NCI-H345 treated with DMSO at 0.1 percent for 48 hours (cell line): Measurements from ENCODE around the gene SLC43A2.

Experiments used
- DNase-seq: peaks from one replicate; lab custom pipeline; 2025; ENCODE audit not compliant: unreplicated experiment; lab: John Stamatoyannopoulos, UW

SLC43A2 gene

DNA sequence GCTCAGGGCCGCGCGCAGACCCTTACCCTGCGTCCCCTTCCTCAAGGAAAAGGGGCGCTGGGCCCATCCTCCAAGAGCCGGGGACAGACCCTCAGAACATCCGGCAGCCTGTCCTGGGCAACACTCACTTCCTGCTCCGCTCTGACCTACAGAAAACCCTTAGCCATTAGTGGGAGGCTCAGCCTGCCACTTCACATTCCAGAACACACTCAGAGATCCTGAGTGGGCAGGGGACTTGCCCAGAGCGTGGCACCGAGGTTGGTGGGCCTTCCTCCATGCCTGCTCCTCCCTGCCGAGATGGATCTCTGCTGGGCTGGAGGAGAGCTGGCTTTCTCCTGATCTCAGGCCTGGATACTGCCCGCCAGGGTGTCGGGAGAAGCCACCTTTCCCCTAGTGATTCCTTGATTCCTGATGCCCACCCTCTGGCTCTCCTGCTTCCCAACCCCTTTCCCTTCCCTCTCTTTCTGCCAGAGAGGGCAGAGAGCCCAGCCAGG is 15.4 kb upstream of the SLC43A2 start:
- DNase-seq = no peak

DNA sequence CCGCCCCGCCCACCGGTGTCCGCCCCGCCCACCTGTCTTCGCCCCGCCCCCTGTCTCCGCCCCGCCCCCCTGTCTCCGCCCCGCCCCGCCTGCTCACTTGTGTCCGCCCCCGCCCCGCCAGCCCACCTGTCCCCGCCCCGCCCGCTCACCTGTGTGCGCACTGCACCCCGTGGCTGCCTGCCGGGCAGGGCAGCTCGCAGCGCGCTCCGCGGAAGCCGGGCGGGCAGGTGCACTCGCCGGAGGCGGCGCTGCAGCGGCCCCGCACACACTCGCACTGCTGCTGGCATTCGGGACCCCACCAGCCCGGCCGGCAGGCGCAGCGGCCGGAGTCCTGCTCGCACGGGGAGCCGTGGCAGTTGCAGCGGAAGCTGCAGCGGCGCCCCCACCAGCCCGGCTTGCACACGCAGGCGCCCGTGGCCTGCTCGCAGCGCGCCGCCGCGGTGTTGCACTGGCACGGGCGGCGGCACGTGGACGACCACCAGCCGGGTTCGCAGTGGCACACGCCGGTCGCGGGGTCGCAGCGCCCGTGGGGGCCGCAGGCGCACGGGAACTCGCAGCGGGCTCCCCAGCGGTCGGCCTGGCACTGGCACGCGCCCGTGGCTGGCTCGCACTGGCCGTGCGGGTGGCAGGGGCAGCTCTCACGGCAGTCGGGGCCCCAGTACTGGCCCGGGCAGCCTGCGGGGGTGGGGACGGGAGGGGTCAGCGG is 14.8 kb upstream of the SLC43A2 start:
- DNase-seq = no peak

DNA sequence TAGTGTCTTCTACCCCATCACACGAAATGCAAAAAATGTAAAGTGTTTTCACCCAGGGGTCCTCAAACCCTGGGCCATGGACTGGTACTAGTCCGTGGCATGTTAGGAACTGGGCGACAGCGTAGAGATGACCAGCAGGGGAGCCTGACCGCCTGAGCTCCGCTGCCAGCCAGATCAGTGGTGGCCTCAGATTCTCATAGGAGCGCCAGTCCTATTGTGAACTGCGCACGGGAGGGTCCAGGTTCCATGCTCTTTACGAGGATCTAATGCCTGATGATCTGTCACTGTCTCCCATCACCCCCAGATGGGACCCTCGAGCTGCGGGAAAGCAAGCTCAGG is 12.4 kb upstream of the SLC43A2 start:
- DNase-seq = no peak

DNA sequence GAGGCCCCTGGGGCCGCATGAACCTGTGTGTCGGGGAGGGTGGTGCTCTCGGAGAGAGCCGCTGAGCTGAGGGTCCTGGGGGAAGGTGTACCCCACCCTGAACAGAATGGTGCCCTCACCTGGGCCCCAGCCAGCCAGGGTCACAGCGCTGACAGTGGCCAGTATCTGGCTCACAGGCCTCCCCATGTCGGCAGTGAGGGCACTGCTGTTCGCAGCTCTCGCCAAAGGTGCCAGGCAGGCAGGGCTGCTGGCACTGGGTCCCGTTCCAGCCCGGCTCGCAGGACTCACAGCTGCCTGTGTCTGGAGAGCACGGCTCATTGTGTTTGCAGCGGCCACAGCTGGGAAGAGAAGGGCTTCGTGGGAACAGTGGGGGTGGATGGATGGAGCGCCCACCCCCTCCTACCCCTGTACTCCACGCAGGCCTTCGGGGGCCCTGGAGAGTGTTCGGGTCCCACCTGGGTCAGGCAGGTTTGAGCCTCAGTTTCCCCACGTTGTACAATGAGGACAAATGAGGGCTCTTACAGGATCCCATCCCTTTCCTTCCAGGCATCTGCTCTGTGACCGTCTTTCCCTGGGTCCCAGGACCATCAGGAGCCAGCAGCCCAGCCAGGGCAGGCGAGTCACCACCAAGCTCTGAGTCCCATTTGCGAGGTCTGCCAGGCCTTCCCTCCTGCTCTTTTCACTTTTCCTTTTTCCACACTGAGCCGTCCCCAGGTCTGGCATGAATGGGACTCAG is 11.9 kb upstream of the SLC43A2 start:
- DNase-seq = no peak

DNA sequence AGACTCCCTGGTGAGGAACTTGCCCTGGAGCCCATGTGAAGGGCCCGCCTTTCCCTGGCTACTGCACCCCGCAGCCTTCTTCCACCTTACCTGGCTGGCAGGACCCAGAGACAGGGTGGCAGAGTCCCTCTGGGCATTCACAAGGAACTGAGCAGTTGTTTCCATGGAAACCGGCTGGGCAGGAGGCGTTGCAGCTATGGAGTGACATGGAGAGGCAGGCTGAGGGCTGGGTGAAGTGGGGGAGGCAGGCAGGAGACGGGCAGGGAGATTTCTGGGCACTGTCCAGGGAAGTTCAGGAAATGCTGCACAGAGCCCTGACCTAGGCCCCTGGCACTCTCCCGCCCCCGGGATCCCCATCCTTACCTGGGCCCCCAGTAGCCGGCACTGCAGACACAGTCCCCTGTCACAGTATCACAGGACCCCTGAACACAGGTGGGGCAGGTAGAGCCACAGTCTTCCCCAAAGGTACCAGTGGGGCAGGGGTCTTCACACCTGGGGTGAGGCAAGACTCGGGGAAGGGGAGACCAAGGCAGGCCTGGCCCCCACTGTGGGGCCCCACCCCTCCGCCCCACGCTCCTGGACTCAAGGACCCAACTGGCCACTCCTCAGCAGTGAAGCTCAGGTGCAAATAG is 11.0 kb upstream of the SLC43A2 start:
- no peak for DNase-seq

DNA sequence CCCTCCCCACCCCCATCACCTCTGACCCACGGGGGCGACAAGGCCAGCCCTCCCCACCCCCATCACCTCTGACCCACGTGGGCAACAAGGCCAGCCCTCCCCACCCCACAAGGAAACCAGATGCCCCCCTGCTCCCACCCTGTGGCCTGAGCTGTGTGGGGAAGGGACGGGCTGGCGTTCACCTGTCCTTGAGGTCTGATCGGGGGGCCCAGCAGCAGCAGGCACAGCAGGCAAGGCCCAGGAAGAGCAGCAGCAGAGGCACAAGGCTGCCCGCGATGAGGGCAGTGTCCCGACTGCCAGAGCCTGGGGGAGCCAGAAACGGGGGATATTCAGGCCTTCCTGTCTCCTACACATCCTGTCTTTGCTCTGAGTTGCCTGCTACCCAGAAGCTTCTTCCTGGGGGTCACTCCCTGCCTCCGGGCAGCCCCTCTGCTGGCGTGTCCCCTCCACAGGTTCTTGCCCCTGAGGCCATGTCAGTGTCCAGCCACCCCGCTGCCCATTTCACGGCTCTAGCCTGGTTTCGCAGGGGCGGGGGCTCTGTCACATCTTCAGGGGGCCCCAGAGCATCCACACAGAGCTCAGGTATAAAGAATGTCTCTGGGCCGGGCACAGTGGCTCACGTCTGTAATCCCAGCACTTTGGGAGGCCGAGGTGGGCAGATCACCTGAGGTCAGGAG is 10.1 kb upstream of the SLC43A2 start:
- no peak for DNase-seq

DNA sequence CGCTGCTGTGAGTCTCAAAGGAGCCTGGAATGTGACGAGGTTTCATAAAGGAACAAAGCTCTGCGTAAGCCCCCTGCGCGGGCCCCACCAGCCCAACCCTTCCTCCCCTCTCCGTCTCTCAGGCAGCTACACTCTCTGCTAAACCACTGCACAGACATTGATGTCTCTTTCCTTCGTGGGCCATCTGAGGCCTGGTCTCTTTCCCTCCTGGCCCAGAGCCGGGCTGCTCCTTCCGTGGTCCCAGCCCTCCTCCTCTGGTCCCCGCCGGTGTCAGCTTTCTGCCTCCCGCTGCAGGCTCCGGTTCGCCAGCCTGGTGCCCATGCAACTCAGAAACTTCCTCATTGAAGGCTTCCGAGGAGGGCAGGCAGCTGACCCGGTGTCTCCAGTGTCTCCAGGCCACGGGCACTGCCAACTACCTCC is 9.5 kb upstream of the SLC43A2 start:
- DNase-seq = no peak

DNA sequence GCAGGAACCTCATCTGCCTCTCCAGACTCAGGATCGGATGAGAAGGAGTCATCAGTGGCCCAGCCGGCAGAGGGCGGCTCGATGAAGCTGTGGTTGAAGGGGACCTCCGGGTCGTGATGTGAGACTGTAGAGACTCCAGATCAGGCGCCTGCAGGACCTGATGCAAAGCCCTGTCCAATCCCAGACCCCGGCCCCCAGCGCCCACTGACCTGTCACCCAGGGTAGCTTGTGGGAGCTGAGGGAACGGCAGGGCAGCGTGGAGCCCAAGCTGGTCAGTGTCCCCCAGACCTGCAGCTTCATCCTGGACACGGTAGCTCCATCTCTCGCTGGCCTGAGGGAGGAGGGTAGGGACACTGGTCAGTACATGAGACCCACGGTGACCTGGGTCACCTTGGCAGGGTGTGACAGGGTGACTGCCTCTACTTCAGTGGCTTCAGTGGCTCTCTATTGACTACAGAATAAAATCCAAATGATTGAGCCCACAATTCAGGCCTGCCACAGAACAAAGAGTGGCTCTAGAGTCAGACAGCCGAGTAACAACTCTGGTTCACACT is 8.2 kb upstream of the SLC43A2 start:
- no peak for DNase-seq

DNA sequence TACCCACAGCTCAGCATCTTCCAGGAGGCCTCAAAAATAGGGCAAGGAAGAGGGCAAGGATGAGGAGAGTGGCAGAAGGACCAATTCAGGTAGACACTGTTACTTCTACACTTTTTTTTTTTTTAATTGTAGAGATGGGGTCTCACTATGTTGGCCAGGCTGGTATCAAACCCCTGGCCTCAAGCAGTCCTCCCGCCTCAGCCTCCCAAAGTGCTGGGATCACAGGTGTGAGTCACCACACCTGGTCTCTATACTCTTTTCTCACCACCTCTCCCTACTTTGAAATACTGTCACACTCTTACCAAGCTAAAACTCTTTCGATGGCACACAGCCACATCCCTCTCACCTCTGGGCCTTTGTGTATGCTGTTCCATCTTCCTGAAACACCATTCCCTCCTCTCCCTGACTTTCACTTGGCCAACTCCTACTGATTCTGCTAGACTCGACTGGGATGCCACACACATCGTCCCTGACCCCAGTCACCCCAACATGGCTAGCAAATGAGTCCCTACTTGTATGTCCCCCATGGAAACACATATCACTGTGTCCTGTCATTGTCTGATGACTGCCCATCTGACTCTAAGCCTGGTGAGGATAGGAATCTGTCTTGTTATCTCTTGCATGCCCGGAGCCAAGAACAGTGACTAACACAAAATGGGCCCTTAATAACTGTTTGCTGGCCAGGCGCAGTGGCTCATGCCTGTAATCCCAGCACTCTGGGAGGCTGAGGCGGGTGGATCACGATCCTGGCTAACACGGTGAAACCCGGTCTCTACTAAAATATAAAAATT is 7.2 kb upstream of the SLC43A2 start:
- DNase-seq = no peak

DNA sequence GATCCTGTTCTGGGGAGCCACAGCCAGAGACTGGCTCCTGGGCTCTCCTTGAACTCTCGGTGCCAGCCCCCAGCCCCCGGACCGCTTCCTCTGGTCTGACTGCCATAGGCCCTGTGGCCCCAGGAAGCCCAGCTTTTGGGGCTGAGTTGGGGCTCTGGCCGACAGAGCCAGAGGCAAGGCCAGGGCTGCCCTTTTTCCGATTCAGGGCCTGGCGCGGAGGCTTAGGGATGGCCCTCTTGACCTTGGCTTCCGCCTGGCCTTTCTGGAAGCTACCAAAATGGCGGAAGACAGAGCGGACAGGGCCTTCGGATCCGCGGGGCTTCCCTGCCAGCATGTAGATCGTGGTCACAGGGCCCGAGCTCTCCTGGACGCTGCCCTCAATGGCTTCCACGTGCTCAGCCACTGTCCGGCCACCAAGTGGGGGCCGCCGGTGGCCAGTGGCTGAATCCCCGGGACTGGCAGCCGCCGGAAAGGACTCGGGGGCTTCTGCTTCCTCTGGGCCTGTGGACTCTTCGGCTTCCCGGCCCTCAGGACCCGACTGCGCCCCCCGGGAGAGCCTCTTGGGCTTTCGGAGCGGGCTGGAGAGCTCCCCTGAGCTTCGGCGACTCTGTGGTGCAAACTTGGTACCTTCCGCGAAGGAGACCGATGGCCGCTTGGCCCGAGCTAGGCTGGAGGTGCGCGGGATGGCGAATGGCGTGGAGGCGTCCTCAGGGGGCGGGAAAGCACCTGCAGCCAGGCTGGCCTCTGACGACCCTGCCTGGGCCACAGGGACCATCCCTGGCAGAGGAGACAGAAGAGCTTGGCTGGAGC is 6.4 kb upstream of the SLC43A2 start:
- no peak for DNase-seq

DNA sequence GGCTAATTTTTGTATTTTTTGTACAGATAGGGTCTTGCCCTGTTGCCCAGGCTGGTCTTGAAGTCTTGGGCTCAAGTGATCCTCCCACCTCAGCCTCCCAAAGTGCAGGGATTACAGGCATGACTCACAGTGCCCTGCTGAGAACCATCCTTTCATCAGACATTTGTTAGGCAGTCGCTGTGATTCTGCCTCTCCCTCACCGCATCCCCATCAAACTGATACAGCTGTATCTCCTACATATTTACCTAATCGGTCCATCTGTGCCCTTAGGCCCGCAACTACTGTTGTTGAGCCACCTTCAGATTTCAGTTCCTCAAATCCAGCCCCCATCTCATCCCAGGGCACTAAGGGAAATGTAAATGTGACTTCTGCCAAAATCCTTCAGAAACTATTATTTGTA is 2.0 kb upstream of the SLC43A2 start:
- no peak for DNase-seq

DNA sequence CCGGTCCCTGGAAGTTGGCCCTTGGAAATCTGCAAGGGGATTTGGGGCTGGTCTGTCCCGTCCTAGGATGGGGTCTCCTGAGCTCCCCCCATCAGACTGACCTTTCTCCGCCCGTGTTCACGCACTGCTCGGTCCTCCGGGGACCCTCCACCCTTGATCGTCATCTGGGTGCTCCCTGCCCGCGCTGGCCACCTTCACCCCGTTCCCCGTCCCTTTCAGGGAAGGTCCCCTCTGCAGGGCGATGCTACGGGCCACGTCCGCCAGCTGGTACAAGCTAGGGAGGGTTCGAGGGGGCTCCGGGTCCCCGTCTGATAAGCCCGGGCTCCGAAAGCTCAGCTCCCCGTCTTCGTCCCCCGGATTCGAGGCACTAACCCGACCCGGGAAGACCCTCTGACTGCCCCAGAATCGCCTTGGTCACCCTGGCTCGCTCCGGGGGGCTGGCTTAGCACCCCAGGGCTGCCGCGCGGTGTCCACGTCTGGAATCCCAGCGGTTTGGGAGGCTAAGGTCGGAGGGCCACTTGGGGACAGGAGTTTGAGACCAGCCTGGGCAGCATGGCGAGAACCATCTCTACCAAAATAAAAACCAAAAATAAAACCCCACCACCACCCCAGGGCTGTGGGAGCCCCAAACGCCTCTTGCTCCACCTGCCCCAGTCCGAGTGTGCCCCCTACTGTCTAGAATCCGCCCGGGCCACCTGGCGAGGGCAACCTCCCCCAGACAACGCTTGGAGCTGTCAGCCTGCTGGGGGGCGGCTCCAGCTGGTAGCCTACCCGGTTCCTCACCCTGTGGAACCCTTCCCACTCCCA is 1.1 kb upstream of the SLC43A2 start:
- DNase-seq = no peak

DNA sequence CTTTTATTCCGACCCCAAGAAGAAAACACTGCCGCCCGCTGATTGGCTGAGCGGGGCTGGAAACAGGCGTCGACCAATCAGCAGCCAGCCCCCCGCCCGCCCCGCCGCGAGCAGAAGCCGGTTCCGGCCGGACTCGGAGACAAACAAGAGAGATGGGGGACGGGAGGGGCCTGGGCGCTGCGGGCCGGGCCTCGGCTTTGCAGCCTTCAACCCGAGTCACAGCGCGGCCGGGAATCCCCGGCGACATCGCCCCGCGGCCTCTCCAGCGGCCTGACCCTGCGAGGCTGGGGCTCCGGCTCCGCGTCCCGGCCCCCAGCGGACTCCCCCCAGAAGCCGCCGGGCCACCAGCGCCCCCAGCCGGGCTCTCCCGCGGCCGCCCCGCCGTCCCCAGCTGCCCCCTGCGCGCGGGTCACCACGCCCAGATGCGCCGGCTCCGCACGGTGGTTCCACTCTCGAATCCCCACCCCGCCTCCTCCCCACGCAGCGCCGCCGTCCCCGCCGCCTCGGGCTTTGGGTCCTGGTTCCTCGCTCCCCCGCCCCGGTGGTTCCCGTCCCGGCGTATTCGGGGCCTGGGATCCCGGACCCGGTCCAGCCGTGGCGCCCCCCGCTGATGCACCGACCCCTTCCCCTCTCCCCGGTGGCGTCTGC is 346 bp upstream of the SLC43A2 start:
- DNase-seq = peak; percentile 71

DNA sequence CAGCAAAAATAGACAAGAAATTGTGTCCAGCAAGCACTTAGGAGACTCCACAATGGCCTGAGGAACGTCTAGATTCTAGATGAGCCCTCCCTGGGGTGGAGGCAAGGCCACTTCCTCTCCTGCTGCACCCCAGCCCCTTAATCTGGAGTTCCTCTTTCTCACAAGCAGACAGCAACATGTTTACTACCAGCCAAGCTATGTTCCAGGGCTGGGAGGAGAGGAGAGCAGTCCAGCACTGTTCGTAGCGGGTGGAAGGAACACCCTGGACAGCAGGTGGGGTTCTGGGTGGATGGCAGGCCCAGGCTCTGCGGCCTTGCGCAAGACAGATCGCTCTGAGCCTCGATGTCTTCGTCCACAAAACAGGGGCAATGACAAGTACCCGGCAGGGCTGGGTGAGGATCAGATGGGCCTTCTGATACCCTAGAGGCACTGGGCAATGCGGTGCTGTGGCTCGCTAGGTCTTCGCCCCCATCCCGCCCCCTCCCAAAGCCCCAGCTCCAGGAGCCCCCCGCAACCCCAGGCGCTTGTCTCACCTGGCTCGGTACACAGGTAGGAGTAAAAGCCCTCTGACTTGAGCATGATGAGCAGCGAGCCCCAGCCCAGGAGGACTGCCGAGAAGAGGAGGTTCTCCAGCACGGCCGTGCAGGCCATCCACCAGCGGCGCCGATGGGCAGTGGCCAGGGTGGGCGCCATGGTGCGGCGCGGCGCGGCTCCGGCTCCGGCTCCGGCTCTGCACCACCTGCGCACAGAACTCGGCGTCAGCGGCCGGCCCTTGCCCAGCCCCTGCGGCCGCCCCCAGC is 1.3 kb downstream of the SLC43A2 start:
- DNase-seq = no peak

DNA sequence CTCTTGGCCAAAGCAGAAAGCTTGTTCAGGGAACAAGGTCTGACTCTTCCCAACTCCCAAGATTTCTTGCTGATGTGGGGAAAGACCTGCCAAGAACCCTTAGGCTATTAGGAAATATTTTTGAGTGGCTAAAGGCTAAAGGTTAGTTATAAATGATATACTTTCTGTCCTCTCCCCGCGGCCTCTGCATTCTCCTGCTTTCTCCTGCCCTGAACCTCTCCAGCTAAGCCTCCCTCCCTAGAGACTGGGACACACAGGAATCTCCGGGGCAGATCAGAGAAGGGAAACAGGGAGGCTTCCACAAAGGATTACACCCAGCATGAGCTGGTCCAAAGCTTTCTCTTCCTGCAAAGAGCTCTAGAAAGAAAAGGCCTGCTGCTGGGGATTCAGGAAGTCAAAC is 2.3 kb downstream of the SLC43A2 start:
- no peak for DNase-seq

DNA sequence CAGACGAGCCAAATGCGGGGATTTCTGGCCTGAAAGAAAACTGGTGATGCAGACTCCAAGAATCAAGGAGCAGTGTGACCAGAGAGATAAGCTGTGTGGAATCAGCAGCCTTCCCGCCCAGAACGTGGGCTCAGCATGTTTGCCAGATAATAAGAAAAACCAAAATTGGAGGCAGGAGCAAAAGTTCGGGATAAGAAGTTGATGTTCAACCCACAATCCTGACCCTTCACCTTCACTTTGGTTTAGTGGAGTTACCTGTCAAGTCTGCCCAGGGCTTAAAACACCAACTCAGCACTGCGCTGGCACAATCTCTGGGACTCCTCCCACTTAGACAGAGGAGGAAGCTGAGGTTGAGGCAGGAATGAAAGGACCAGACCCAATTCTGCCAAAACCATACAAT is 3.1 kb downstream of the SLC43A2 start:
- DNase-seq = no peak

DNA sequence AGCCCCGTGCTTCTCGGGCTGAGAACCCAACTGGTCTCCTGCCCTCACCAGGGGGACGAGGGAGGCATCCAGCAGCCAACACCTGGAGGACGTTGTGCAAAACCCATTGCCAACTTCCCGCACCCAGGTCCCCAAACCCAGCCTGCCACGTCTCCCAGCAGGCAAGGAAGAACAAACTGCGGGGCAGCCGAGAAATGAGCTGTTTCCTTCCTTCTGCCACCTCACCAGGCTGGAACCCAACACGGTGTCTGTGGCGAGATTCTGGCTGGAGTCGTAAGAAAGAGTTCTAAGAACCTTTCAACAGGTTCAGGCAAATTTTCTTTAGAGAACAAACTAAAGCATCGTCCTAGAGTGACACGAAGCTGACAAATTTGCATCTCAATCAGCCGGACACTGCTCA is 3.6 kb downstream of the SLC43A2 start:
- DNase-seq = no peak

DNA sequence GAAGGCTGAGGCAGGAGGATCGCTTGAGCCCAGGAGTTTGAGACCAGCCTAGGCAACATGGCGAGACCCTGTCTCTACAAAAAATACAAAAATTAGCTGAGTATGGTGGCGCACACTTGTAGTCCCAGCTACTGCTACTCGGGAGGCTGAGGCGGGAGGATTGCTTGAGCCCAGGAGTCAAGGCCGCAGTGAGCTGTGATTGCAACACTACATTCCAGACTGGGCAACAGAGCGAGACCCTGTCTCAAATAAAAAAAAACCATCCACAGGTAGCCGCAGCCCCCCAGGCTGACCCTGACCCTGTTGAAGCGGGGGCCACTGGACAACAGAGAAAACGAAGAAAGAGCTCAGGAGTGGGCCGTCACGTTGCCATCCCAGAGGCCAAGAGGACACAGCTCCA is 4.0 kb downstream of the SLC43A2 start:
- DNase-seq = no peak
